Muscle of leg (tissue), 16 donors: ENCODE results near the gene EEF1A1. TPM values are rescaled to one million over a fixed set of nuclear protein-coding genes. Genes with fewer than 3 reads are reported as not detected.
"Not testable (repeated sequence)": the region's sequence is repeated elsewhere in the genome, so short reads cannot be mapped to it uniquely, and the experiment has no call there.

Source experiments
- DNase-seq: peaks from one replicate; pipeline ENCODE4 v3.0.0; 2013
- H3K27ac ChIP-seq: one replicate; pipeline ENCODE4 v1.5.1; 2013; ENCODE audit warnings: mild to moderate bottlenecking, low read length, control low read depth
- H3K27me3 ChIP-seq: one replicate; pipeline ENCODE4 v1.6.1; 2013; ENCODE audit warnings: low read length; ENCODE audit not compliant: control insufficient read depth, insufficient read depth
- H3K36me3 ChIP-seq: one replicate; pipeline ENCODE4 v1.6.1; 2013; ENCODE audit warnings: low read length; ENCODE audit not compliant: control insufficient read depth, insufficient read depth
- H3K4me1 ChIP-seq: one replicate; pipeline ENCODE4 v1.6.1; 2013; ENCODE audit warnings: low read length; ENCODE audit not compliant: control insufficient read depth, insufficient read depth
- H3K4me3 ChIP-seq: one replicate; pipeline ENCODE4 v1.5.1; 2013; ENCODE audit warnings: low read length, control low read depth
- H3K9me3 ChIP-seq: replicated peaks from 2 replicates; pipeline ENCODE4 v1.6.1; 2013; ENCODE audit warnings: low read depth, low read length; ENCODE audit not compliant: control insufficient read depth
- WGBS: methylation state at CpG from one replicate; pipeline ENCODE4 v1.1.5; 2013; ENCODE audit warnings: missing lambda C conversion rate; ENCODE audit not compliant: insufficient coverage; 5-methylcytosine and 5-hydroxymethylcytosine counted together
- long read RNA-seq, 11 donors: transcript quantifications; one replicate each; lab custom pipeline, GENCODE V29; 2026
- polyA plus RNA-seq, 8 donors: library from polyadenylated mRNA; unstranded; fragments of 120-200 nt; gene quantifications; one replicate each; pipeline versions ENCODE4 v1.2.1 to v1.2.3, GENCODE V29; 2013; ENCODE audit warnings: inconsistent platforms in 1 of 8, low replicate concordance in 1 of 8; ENCODE audit not compliant: insufficient read length in 8 of 8, insufficient read depth in 1 of 8
- total RNA-seq: library from RNA; stranded (reverse); fragments of 120-200 nt; gene quantifications from one replicate; pipeline ENCODE4 v1.2.4, GENCODE V29; 2013

The EEF1A1 gene
- 27,283 TPM for total RNA-seq
- over 10,000 TPM; 20,564 to 26,185 (median 22,549) TPM for polyA plus RNA-seq
- long read RNA-seq, donor 1, full-length matches to known transcripts = 2,966 of 4,568 reads
- long read RNA-seq, donor 1, partial matches to known transcripts = 1,338 of 4,568 reads
- long read RNA-seq, donor 1, other reads (novel, unspliced or antisense) = 264 of 4,568 reads
- long read RNA-seq, donor 2, full-length matches to known transcripts = 893 of 1,347 reads
- long read RNA-seq, donor 2, partial matches to known transcripts = 364 of 1,347 reads
- long read RNA-seq, donor 2, other reads (novel, unspliced or antisense) = 90 of 1,347 reads
- long read RNA-seq, donor 3, full-length matches to known transcripts = 4,315 of 6,796 reads
- long read RNA-seq, donor 3, partial matches to known transcripts = 2,159 of 6,796 reads
- long read RNA-seq, donor 3, other reads (novel, unspliced or antisense) = 322 of 6,796 reads
- long read RNA-seq, donor 4, full-length matches to known transcripts = 3,915 of 6,119 reads
- long read RNA-seq, donor 4, partial matches to known transcripts = 1,859 of 6,119 reads
- long read RNA-seq, donor 4, other reads (novel, unspliced or antisense) = 345 of 6,119 reads
- long read RNA-seq, donor 5, full-length matches to known transcripts = 17,342 of 25,913 reads
- long read RNA-seq, donor 5, partial matches to known transcripts = 6,946 of 25,913 reads
- long read RNA-seq, donor 5, other reads (novel, unspliced or antisense) = 1,625 of 25,913 reads
- long read RNA-seq, donor 6, full-length matches to known transcripts = 14,221 of 20,942 reads
- long read RNA-seq, donor 6, partial matches to known transcripts = 5,490 of 20,942 reads
- long read RNA-seq, donor 6, other reads (novel, unspliced or antisense) = 1,231 of 20,942 reads
- long read RNA-seq, donor 7, full-length matches to known transcripts = 11,032 of 17,311 reads
- long read RNA-seq, donor 7, partial matches to known transcripts = 5,294 of 17,311 reads
- long read RNA-seq, donor 7, other reads (novel, unspliced or antisense) = 985 of 17,311 reads
- long read RNA-seq, donor 8, full-length matches to known transcripts = 6,490 of 10,471 reads
- long read RNA-seq, donor 8, partial matches to known transcripts = 3,764 of 10,471 reads
- long read RNA-seq, donor 8, other reads (novel, unspliced or antisense) = 217 of 10,471 reads
- long read RNA-seq, donor 9, full-length matches to known transcripts = 6,291 of 10,480 reads
- long read RNA-seq, donor 9, partial matches to known transcripts = 3,743 of 10,480 reads
- long read RNA-seq, donor 9, other reads (novel, unspliced or antisense) = 446 of 10,480 reads
- long read RNA-seq, donor 10, full-length matches to known transcripts = 9,657 of 15,105 reads
- long read RNA-seq, donor 10, partial matches to known transcripts = 4,628 of 15,105 reads
- long read RNA-seq, donor 10, other reads (novel, unspliced or antisense) = 820 of 15,105 reads
- long read RNA-seq, donor 11, full-length matches to known transcripts = 7,386 of 11,175 reads
- long read RNA-seq, donor 11, partial matches to known transcripts = 3,183 of 11,175 reads
- long read RNA-seq, donor 11, other reads (novel, unspliced or antisense) = 606 of 11,175 reads

DNA sequence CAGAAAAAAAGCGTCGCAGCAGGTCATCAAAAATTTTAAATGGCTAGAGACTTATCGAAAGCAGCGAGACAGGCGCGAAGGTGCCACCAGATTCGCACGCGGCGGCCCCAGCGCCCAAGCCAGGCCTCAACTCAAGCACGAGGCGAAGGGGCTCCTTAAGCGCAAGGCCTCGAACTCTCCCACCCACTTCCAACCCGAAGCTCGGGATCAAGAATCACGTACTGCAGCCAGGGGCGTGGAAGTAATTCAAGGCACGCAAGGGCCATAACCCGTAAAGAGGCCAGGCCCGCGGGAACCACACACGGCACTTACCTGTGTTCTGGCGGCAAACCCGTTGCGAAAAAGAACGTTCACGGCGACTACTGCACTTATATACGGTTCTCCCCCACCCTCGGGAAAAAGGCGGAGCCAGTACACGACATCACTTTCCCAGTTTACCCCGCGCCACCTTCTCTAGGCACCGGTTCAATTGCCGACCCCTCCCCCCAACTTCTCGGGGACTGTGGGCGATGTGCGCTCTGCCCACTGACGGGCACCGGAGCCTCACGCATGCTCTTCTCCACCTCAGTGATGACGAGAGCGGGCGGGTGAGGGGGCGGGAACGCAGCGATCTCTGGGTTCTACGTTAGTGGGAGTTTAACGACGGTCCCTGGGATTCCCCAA, at the start of gene EEF1A1:
EEF1A1 (minus strand) TSS at position 345 of the 663 bp plus-strand sequence. CDS start 1,006 bp downstream, outside the sequence.
- Histone ChIP-seq H3K36me3 (peaks cover 39% of the 10 kb centered on the region), H3K27ac (peak within 1 kb of the TSS; percentile 100), H3K4me1 (peaks cover 26% of the 10 kb centered on the region), H3K27me3 (no peaks in the 10 kb centered on the region), H3K4me3 (peak within 1 kb of the TSS; percentile 100), H3K9me3 (no peaks in the 10 kb centered on the region)
- WGBS = 0% methylated on average over 34 of the region's 53 CpGs
- DNase-seq = peak; percentile 100

DNA sequence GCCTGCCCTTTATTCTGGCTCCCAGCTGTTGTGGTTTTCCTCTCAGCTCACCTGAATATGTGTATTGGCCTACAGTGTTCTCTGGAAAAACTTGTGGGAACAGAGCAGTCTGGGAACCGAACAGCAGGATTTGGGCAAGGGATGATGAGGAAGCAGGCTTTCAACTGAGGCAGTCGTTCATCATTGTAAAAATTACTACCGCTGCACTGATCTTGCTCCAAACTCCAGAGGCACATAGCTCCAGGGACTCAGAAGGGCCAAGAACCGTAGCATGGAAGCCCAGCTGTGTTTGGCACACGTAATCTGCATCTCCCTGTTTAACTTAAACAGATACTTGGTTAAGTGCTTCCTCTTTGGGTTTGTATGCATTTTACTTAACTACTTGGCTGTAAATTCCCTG, 48.3 kb upstream of the EEF1A1 start:
- Histone ChIP-seq H3K27ac (no peak overlapping the region), H3K27me3 (no peaks in the 10 kb centered on the region), H3K4me1 (no peaks in the 10 kb centered on the region), H3K4me3 (no peak overlapping the region), H3K36me3 (no peaks in the 10 kb centered on the region), H3K9me3 (no peaks in the 10 kb centered on the region)
- peak; percentile 51 for DNase-seq
- WGBS = 50% methylated on average over 3 of the region's 5 CpGs

DNA sequence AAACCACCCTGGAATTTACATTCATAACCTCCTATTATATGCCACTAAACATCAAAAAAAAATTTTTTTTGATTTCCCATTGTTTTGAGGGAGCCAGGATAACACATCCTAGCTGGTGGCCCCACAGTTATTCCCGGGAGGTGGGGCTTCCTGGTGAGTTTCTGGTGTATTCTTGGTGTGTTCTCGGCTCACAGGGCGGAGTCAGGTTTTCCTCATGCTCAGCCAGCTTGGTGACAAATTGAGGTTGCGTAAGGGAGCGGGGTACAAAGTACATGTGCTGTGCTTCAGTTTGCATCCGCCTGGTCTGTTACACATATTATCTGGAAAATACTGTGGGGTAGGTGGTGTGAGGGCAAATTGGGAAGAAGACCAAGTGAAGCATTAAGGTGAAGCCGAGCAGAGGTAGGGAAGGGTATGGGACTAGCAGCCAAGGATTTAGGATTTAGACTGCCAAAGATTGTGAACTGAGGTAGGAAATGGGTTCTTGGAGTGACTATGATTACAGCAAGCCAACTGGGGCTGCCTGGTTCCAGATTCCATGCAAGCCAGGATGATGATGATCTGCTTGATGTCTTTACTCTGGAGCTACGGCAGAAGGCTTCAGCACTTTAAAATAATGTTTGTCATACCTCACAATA, 46.2 kb upstream of the EEF1A1 start:
- Histone ChIP-seq H3K27ac (no peak overlapping the region), H3K36me3 (no peaks in the 10 kb centered on the region), H3K9me3 (no peaks in the 10 kb centered on the region), H3K27me3 (no peaks in the 10 kb centered on the region), H3K4me1 (no peaks in the 10 kb centered on the region), H3K4me3 (no peak overlapping the region)
- DNase-seq = no peak
- WGBS = 70% methylated on average over 7 of the region's 8 CpGs

DNA sequence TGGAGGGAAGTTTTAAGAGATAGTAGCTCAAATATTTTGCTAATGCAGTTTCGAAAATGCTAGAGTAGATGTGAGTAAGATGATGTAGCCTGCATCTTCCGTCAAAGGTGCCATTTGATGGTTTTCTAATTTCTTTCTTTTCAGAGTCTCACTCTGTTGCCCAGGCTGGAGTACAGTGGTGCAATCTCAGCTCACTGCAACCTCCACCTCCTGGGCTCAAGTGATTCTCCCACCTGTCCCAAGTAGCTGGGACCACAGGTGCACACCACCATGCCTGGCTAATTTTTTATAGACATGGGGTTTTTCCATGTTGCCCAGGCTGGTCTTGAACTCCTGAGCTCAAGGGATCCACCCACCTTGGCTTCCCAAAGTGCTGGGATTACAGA, 45.6 kb upstream of the EEF1A1 start:
- H3K4me3 ChIP-seq, H3K27ac ChIP-seq, H3K4me1 ChIP-seq, H3K27me3 ChIP-seq, H3K36me3 ChIP-seq, DNase-seq, H3K9me3 ChIP-seq: not testable (repeated sequence)
- no CpG with 5 or more reads among the region's 2 CpGs for WGBS

DNA sequence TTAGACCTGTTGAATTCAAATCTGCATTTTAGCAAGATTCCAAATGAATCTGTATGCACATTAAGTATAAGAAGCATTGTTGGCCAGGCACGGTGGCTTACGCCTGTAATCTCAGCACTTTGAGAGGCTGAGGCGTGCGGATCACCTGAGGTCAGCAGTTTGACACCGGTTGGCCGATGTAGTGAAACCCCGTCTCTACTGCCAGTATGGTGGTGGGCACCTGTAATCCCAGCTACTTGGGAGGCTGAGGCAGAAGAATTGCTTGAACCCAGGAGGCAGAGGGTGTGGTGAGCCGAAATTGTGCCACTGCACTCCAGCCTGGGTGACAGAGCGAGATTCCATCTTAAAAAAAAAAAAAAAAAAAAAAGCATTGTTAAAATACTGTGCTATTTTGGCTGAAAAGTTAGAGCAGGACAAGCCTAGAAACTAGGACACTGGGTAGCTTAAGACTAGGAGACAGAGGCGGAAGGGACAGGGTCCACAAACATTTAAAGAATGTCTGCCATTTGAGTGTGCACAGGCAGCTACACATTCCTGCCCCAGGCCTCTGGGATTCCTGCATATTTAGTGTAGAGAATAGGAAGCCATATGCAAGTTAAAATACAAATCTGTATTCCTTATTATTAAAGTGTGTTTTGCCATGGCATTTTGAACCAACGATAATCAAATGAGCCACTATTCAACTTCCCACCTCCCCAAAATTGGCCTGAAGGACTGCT, 45.1 kb upstream of the EEF1A1 start:
- WGBS = 88% methylated on average over 8 of the region's 11 CpGs
- DNase-seq = no peak
- Histone ChIP-seq H3K27ac (no peak overlapping the region), H3K36me3 (no peaks in the 10 kb centered on the region), H3K4me3 (no peak overlapping the region), H3K4me1 (no peaks in the 10 kb centered on the region), H3K9me3 (no peaks in the 10 kb centered on the region), H3K27me3 (no peaks in the 10 kb centered on the region)

DNA sequence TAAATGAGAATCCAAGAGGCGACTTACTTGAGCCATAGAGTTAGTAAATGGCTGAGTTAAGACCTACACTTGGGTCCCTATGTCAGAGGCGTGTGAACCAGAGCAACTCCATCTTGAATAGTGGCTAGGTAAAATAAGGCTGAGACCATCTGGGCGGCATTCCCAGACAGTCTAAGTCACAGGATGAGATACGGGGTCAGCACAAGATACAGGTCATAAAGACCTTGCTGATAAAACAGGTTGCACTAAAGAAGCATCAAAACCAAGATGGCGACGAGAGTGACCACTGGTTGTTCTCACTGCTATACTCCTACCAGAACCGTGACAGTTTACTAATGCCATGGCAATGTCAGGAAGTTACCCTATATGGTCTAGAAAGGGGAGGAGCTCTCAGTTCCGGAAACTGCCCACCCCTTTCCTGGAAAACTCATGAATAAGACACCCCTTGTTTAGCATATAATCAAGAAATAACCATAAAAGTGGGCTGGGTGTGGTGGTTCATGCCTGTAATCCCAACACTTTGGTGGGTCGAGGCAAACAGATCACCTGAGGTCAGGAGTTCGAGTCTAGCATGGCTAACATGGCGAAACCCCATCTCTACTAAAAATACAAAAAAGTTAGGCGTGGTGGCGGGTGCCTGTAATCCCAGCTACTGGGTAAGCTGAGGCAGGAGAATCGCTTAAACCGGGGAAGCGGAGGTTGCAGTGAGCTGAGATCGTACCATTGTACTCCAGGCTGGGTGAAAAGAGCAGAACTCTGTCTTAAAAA, 43.9 kb upstream of the EEF1A1 start:
- DNase-seq = no peak

DNA sequence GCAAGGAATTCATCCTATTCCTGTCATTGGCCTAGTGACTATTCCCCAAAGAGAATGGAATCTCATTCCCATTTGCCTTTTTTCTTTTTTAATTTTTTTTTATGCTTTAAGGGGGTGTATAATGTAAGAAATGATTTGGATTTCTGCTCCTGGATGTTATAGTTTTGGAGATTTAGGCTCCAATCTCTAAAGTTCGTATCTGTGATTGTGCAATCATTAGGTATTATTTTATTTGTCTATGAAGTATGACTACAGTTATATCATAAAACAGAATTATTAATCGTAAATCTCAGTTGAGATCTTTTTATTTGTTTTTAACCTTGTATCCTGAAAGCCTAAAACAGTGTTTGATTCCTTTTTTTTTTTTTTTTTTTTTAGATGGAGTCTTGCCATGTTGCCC, 41.7 kb upstream of the EEF1A1 start:
- Histone ChIP-seq H3K27ac (no peak overlapping the region), H3K27me3 (no peaks in the 10 kb centered on the region), H3K4me3 (no peak overlapping the region), H3K36me3 (no peaks in the 10 kb centered on the region), H3K9me3 (no peaks in the 10 kb centered on the region), H3K4me1 (no peaks in the 10 kb centered on the region)
- WGBS = no CpG with 5 or more reads among the region's 2 CpGs
- no peak for DNase-seq

More for the DNA sequence above, 43.9 kb upstream of the EEF1A1 start:
- WGBS = 97% methylated on average over 6 of the region's 17 CpGs
- H3K4me3 ChIP-seq = no peak overlapping the region
- H3K36me3 ChIP-seq = no peaks in the 10 kb centered on the region
- H3K4me1 ChIP-seq = no peaks in the 10 kb centered on the region
- no peaks in the 10 kb centered on the region for H3K9me3 ChIP-seq
- no peaks in the 10 kb centered on the region for H3K27me3 ChIP-seq
- H3K27ac ChIP-seq = no peak overlapping the region

DNA sequence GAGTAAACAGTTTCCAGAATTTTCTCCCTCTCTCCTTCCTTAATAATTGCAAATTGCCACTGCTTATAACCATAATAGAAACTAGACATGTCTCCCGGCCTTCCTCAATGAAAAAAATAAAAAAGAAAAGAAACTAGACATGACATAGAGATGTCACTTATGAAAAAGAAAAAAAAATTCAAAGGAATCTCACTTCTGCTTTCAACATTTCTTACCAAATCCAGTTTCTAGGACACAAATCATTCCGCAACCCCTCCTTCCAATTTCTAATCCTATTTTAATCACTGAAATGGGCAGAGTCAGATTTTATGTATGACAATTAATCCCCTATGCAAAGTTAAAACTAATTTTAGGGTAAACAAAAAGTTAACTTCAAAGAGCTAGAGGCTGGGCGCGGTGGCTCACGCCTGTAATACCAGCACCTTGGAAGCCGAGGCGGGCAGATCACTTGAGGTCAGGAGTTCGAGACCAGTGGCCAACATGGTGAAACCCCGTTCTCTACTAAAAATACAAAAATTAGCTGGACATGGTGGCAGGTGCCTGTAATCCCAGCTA, 40.1 kb upstream of the EEF1A1 start:
- DNase-seq = no peak
- H3K4me3 ChIP-seq = no peak overlapping the region
- no peaks in the 10 kb centered on the region for H3K9me3 ChIP-seq
- H3K36me3 ChIP-seq = no peaks in the 10 kb centered on the region
- no peak overlapping the region for H3K27ac ChIP-seq
- no CpG with 5 or more reads among the region's 9 CpGs for WGBS
- H3K4me1 ChIP-seq = peaks cover 2% of the 10 kb centered on the region
- H3K27me3 ChIP-seq = no peaks in the 10 kb centered on the region
